IPS-11a (cell line): Measurements from ENCODE around the gene TCFL5.

Experiments used
- H3K4me3 ChIP-seq: one replicate; pipeline ENCODE4 v1.5.1; 2013; ENCODE audit warnings: low read depth, low read length, control low read depth

Gene TCFL5

DNA sequence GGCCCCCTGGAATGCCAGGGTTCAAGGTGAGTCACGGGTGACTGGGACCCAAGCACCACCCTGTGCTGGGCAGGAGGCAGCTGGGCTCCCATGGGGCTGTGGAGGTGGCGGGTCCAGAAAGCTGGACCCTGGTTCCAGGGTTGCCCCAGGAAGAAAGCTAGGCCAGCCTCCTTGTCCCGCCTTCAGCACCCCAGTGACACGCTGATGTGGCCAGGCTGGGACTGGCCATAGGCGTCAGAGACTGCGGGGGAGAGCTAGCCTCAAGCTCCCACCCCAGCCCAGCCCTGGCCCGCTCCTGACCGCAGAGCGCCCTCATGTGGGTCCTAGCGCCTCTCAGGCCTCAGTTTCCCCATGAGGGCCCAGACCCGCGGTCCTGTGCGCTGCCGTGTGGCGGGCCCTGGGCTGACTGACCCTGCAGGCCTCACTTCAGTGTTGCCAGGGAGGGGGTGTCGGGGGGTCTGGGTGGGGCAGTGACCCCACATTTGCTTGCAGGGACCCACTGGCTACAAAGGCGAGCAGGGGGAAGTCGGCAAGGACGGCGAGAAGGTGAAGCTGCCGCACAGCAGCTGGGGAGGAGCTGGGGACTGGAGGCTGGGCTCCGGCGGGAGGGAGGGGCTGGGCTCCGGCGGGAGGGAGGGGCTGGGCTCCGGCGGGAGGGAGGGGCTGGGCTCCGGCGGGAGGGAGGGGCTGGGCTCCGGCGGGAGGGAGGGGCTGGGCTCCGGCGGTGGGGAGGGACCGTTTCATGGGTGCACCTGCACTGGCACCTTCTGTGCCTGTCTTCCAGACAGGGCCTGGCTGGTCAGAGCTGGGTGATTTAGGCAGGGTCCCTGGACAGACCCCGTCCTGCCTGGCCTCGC lies 36.9 kb downstream of the TCFL5 start:
- no peak overlapping the region for H3K4me3 ChIP-seq

DNA sequence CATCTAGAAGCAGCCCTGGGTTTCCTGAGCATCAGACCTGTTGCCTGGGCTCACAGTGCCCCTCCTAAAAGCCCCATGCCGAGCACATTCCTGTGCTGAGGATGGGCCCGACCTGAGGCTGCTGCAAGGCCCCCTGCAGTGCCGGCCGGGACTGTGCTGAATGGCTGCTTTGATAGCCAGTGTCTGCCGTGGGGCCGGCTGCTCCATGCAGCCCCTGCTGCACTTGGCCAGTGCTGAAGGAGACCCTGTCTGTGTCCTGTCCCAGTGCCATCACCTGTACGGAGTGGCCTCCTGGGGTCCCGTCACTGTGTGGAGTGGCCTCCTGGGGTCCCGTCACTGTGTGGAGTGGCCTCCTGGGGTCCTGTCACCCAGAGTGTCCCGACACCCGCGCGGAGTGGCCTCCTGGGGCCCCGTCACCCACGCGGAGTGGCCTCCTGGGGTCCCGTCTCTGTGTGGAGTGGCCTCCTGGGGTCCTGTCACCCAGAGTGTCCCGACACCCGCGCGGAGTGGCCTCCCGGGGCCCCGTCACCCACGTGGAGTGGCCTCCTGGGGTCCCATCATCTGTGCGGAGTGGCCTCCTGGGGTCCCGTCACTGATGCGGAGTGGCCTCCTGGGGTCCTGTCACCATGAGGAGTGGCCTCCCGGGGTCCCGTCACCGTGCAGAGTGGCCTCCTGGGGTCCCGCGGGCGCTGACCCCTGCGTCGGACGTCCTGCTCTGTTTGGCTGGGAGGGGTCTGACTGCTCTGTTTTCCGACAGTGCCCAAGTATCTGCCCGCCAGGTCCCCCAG lies 37.7 kb downstream of the TCFL5 start:
- no peak overlapping the region for H3K4me3 ChIP-seq

DNA sequence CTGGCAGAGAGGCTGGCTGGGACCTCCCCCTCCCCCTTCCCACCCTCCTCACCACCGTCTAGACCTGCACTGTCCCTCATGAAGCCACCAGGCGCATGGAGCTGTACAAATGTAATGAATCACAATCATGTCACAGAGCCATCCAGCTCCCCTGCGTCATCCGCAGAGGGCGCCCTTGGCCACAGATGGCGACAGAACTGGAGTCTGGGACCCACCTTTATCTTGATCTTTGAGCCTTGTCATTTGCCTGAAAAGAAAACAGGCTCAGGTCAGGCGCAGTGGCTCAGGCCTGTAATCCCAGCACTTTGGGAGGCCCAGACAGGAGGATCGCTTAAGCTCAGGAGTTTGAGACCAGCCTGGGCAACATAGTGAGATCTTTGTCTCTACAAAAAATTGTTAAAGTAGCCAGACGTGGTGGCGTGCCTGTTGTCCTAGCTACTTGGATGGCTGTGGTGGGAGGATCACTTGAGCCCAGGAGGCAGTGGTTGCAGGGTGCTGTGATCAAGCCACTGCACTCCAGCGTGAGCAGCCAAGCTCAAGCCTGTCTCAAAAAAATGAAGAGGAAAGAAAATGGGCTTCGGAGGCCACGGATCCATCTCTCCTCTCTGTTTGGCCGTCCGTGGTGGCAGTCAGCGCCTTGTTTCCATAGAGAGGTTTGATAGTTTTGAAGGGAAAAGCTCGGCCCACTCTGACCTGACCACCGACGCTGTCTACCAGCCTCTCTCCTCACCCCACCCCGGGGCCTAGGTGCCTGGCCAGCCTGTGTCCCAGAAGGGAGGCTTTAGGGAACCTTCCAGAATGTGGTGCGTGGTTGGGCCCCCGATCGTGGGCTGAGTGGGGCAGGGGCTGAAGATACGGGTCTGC lies 38.6 kb downstream of the TCFL5 start:
- H3K4me3 ChIP-seq: no peak overlapping the region

- H3K4me3 ChIP-seq: no peak overlapping the region
Observed at GRCh38 chr20:62822239-62822787, 39.3 kb downstream of the TCFL5 start.

DNA sequence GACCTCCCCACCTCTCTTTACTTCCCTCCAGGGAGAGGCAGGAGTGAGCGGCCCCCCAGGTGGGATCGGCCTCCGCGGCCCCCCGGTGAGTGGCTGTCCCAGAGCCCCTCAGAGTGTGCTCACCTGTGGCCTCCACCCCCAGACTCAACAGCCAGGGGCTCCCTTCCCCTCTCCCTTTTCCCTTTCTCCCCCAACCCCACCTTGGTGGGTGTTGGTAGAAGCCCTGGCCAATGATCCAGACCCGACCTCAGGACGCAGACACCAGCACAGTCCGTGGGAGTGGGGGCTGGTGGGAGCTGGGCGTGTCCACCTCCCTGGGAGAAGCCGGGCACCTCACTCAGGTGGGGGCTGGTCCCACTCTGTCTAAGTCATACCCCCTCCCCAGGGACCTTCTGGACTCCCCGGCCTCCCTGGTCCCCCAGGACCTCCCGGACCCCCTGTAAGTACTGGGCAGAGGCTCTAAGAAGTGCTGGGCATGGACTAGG lies 39.9 kb downstream of the TCFL5 start:
- H3K4me3 ChIP-seq: no peak overlapping the region

GRCh38 chr20:62820962-62821725 lies 40.5 kb downstream of the TCFL5 start:
- H3K4me3 ChIP-seq: no peak overlapping the region

GRCh38 chr20:62820208-62820961 lies 41.2 kb downstream of the TCFL5 start:
- no peak overlapping the region for H3K4me3 ChIP-seq

- H3K4me3 ChIP-seq: no peak overlapping the region
Observed at GRCh38 chr20:62819494-62820174, 42.0 kb downstream of the TCFL5 start.

DNA sequence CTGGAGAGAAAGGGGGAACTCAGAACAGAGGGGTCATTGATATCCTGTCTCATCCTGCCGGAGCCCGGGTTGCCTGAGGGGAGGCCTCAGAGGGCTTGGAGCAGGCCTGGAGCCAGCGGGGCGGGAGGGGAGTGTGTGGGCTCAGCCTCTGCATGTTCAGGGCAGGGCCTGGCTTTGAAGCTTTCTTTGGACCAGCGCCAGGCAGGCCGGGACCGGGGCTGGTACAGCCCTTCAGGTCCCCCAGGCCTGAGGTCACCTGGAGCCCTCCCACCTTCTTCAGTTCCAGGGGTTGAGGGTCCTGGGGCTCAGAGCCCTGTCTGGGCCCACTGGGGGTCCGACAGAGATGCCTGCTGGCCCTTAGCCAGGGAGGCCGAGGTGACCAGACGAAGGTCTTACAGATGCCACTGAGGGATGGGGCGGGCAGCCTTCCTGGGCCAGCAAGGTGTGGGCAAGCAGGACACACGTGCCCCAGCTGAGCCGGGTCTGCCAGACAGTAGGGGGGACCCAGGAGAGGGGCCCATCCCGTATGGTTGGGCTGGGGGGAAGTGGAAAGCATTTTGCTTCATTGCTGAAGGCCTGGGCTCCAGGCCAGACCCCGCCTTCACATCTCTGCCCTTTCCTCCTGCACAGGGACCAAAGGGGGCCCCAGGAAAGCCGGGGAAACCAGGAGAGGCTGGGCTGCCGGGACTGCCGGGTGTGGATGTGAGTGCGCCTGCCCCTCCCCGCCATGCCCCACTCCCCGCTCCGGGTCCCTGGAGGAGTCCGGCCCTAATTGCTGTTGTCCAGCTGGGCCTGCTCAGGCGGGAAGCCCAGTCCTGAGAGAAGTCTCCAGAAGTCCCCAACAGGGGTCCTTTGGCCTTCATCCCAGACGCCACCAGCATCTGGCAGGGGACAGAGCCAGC lies 42.8 kb downstream of the TCFL5 start:
- no peak overlapping the region for H3K4me3 ChIP-seq

- H3K4me3 ChIP-seq: no peak overlapping the region
Observed at GRCh38 chr20:62817975-62818591, 43.5 kb downstream of the TCFL5 start.

- peak within 1 kb of the TSS; percentile 54 for H3K4me3 ChIP-seq
Observed at GRCh38 chr20:62816884-62817873, 44.4 kb downstream of the TCFL5 start, which contains the start of gene COL9A3. Gene COL9A3 (plus strand): TSS chr20:62817050. CDS start chr20:62817065, 15 bp downstream.

DNA sequence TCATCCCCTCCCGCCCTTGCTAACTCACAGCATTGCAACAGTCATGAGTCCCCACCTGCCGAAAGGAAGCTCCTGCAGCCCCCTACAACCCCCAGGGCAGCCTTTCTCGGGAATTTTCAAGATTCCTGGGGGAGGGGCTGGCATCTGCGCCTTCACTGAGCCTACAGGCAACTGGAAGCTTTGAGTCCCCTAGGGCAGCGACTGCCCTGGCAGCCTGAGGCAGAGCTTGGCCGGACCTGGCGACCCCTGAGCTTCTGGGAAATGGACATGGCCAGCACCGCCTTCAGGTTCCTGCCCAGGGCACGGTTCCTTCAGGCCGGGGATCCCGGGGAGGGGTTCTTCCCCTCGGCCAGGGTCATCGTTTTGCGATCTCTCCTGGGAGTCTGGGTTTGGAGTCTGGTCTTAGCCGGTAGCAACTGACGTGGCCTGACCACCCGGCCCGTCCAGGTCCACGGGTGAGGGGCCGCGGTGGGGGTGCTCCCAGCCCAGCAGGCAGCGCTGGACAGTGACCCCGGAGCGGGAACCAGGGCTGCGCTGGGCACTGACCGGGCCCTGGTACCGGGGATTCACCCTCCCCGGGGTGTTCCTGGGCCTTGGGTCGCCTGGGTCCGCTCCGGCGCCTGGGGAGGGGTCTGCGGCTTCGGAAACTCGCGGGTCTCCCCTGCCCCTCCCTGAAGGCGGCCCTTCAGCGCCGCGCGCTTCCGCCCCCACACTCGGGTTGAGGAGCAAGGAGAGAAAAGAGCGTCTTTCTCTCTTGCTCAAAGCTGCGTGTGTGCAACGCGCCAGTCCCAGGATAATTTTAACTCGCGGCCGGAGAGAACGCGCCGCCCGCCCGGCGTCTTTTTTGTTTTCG lies 45.4 kb downstream of the TCFL5 start:
- H3K4me3 ChIP-seq: peak overlapping the region; percentile 54

GRCh38 chr20:62815066-62815991 lies 46.3 kb downstream of the TCFL5 start:
- H3K4me3 ChIP-seq: no peak overlapping the region

DNA sequence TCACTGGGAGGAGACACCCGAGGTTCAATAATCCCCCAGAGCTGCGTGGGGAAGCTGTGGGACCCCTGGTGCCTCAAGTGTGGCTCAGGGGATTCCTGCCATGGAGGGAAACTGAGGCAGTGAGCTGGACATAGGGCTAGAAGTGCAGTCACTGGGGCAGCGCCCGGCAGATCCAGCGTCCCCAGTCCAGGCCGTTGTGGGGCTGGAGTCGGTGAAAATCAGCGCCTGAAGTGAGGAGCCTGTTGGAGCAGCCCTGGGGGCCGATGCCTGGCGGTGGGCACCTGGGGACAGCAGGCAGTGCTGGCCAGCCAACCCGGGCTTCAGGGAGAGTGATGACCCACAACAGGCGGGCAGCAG lies 46.9 kb downstream of the TCFL5 start:
- no peak overlapping the region for H3K4me3 ChIP-seq
